ENCODE data around the gene MAPKAP1. TPM values are rescaled to one million over a fixed set of nuclear protein-coding genes. Genes with fewer than 3 reads are reported as not detected.

Gene MAPKAP1
- total and polyA plus RNA-seq, 8 donors = 49.5 to 89.5 (median 56.2) TPM

DNA sequence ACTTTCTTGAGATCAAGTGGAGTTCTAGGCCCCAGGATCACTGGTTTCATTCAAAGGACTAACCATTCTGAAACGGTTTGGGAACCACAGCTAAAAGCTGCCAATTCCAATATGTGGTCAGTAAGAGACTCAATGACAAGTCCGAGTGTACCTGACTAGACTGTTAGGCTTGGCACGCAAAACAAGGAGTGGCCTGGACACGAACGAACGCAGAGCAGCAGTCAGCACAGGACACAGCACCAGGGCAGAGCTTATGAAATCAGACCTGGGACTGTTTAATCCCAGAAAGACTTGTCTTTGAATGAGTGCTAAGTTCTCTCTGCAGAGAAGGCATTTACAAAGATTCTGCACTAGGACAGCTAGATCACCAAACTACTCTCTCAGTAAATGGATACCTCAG, 231.6 kb downstream of the MAPKAP1 start:
- Histone ChIP-seq H3K27me3 (no peaks in the 10 kb centered on the region), H3K36me3 (peaks cover 0 to 32% of the 10 kb centered on the region in 2 donors), H3K9me3 (no peaks in the 10 kb centered on the region), H3K27ac (peak overlapping the region in 1 of 2 donors; percentile 44), H3K4me3 (no peak overlapping the region), H3K4me1 (peaks cover 12 to 32% of the 10 kb centered on the region in 2 donors)
- intact Hi-C loops (cut with DNase I) = no loop called here
- DNase-seq = peak in 1 of 4 donors; percentile 56
- peak; percentile 77 for ATAC-seq
- TF ChIP-seq, protein P1, sequence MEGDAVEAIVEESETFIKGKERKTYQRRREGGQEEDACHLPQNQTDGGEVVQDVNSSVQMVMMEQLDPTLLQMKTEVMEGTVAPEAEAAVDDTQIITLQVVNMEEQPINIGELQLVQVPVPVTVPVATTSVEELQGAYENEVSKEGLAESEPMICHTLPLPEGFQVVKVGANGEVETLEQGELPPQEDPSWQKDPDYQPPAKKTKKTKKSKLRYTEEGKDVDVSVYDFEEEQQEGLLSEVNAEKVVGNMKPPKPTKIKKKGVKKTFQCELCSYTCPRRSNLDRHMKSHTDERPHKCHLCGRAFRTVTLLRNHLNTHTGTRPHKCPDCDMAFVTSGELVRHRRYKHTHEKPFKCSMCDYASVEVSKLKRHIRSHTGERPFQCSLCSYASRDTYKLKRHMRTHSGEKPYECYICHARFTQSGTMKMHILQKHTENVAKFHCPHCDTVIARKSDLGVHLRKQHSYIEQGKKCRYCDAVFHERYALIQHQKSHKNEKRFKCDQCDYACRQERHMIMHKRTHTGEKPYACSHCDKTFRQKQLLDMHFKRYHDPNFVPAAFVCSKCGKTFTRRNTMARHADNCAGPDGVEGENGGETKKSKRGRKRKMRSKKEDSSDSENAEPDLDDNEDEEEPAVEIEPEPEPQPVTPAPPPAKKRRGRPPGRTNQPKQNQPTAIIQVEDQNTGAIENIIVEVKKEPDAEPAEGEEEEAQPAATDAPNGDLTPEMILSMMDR (IDR thresholded peaks at IDR 0.05) = no peak

DNA sequence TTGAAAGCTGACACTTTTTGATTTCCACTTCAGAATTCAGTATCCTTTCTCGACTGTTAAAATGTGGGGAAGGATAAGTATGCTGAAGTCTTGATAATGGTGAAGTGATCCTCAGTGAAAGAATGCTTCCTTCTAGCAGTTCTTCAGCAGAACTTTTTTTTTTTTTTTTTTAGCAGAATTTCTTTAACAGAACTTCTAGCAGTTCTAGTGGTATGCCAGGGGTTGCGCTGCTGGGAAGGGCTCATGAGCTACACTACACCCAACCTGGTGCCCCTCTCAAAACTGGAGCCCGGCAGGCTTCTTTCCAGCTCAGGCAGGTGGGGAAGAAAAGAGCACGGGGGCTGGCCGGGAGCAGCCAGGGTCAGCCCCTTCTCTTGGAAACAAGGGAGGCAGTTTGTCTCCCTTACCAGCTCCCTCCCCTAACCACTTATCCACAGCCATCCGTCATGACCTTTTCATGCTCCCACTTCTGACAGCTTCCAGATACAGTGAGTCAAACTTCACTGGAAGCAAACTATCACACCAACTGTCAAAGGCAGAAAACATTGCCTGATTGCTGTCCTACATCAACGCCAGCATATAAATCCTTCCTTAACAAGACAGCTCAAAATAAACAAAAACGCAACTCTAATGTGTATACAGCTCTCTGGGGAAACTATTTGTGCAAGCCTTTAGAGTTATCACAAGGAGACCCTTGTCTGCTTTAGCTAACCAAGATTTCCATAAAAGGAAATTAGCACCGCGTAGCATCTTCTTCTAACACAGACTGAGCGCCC, 233.9 kb downstream of the MAPKAP1 start:
- no peaks in the 10 kb centered on the region for H3K27me3 ChIP-seq
- peaks cover 0 to 24% of the 10 kb centered on the region in 2 donors for H3K36me3 ChIP-seq
- intact Hi-C loops (cut with DNase I) = no loop called here
- DNase-seq (peak in 2 of 4 donors; percentile 74 to 76), ATAC-seq (peak; percentile 73)
- H3K4me1 ChIP-seq = peaks cover 15 to 32% of the 10 kb centered on the region in 2 donors
- no peak overlapping the region for H3K4me3 ChIP-seq
- H3K9me3 ChIP-seq = no peaks in the 10 kb centered on the region
- TF ChIP-seq, protein P1 (IDR thresholded peaks at IDR 0.05) = no peak
- peak overlapping the region; percentile 29 to 56 for H3K27ac ChIP-seq

DNA sequence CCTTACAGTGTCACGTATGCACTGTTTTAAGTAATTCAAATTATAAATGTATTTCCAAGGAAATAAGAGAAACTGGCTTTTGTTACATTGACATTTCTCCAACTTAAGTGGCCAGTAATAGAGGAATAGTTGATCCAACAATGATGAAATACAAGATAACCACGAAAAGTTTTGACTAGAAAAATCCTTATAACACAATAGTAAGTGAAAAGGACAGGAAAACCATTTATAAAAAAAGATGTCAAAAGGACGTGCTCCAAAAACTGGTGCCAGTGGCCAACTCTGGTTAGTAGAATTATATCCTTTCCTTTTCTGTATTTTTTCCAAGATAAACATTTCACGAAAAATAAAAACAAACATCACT, 234.5 kb downstream of the MAPKAP1 start:
- H3K27ac ChIP-seq = peak overlapping the region in 1 of 2 donors; percentile 56
- TF ChIP-seq, protein P1 (IDR thresholded peaks at IDR 0.05) = no peak
- peaks cover 0 to 19% of the 10 kb centered on the region in 2 donors for H3K36me3 ChIP-seq
- no peak overlapping the region for H3K4me3 ChIP-seq
- H3K27me3 ChIP-seq = no peaks in the 10 kb centered on the region
- H3K9me3 ChIP-seq = no peaks in the 10 kb centered on the region
- no peak for ATAC-seq
- intact Hi-C loops (cut with DNase I) = no loop called here
- no peak for DNase-seq
- H3K4me1 ChIP-seq = peaks cover 15 to 32% of the 10 kb centered on the region in 2 donors

DNA sequence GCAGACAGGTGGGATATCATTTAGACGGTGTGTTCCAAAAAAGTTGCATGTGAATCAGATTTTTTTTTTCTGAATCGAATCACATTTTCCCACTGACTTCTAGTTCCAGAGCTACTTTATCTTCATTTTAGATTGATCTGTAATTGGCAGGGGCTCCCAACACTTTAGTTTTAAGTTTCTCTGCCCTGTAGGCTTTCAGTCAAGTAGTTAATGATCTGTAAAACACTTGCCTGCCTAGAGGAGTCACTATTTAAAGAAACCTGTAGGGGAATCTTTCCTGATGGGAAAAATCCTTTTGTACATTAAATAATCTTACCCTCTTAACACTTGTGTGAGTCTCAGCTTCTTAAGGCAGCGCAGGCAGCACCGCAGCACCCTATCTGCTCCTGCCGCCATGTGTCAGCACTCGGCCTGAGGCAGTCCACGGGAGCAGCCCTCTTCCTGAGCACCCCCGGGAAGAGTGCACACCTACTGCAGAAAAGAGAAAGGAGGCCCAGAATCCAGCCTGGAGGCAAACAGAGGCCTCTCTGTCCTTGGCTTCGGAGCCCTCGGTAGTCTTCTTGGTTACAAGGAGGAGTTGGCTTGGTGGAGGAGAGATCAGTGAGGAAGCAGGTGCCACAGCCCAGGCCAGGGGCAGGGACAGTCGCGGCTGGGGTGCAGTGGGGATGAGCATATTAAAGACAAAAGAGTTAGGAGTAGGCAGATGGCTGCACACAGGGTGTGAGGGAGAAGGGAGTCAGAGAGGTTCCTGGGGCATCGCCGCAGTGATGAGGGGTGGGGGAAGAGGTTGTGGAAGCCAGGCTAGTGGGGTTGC, 236.0 kb downstream of the MAPKAP1 start:
- no peak for DNase-seq
- intact Hi-C loops (cut with DNase I) = no loop called here
- Histone ChIP-seq H3K27me3 (no peaks in the 10 kb centered on the region), H3K4me3 (no peak overlapping the region), H3K36me3 (peaks cover 0 to 15% of the 10 kb centered on the region in 2 donors), H3K27ac (no peak overlapping the region), H3K4me1 (peaks cover 15 to 32% of the 10 kb centered on the region in 2 donors), H3K9me3 (no peaks in the 10 kb centered on the region)
- TF ChIP-seq, protein P1 (IDR thresholded peaks at IDR 0.05) = no peak
- no peak for ATAC-seq

DNA sequence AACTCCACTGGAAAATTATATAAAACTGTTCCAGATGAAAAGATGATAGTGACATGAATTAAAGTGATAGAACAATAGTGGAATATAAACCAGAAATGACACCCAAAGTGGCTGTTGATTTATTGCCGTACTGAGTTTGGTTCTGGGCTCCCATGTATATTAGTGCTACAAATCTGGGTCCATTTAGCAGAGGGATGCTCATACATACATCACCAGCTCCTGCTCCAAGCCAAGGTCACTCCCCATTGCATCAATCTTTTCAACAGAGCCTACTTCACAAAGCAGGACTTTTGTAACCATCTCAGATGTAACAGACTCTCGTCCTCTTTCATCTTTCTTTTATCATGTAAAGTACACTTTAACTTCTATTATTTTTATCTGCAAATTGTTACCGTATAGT, 236.8 kb downstream of the MAPKAP1 start:
- peaks cover 0 to 15% of the 10 kb centered on the region in 2 donors for H3K36me3 ChIP-seq
- no peaks in the 10 kb centered on the region for H3K9me3 ChIP-seq
- peaks cover 15 to 32% of the 10 kb centered on the region in 2 donors for H3K4me1 ChIP-seq
- H3K27me3 ChIP-seq = no peaks in the 10 kb centered on the region
- H3K27ac ChIP-seq = no peak overlapping the region
- intact Hi-C loops (cut with DNase I) = no loop called here
- ATAC-seq (no peak), DNase-seq (no peak)
- H3K4me3 ChIP-seq = no peak overlapping the region
- TF ChIP-seq, protein P1 (IDR thresholded peaks at IDR 0.05) = no peak
